ENCODE data around the gene NPC1. TPM values are rescaled to one million over a fixed set of nuclear protein-coding genes. Genes with fewer than 3 reads are reported as not detected.

NPC1 gene
- polyA plus RNA-seq, 1 donor (not counting 4 experiments of a cell fraction or from before 2014, with no cell fraction given): 49.9 TPM

- DNase-seq (ENCODE audit: low read depth, low spot score) (no peak), FAIRE-seq (no peak)
- Histone ChIP-seq H3K27me3 (ENCODE audit: control insufficient read depth, extremely low read depth, insufficient read depth, low read length) (no peaks in the 10 kb centered on the region), H3K9me1 (ENCODE audit: control insufficient read depth, extremely low read depth, insufficient read depth, low read length) (no peaks in the 10 kb centered on the region), H3K79me2 (ENCODE audit: control insufficient read depth, insufficient read depth, low read length) (no peaks in the 10 kb centered on the region), H3K9me3 (ENCODE audit: control insufficient read depth, low read depth, low read length) (no peaks in the 10 kb centered on the region), H2AFZ (ENCODE audit: control insufficient read depth, low read length) (no peak overlapping the region), H3K4me2 (ENCODE audit: control insufficient read depth, extremely low read depth, insufficient read depth, low read depth, low read length) (peak overlapping the region; percentile 8), H3K4me3 (ENCODE audit: control insufficient read depth in 2 of 3, extremely low read depth in 1 of 3, insufficient read depth in 2 of 3, low read depth in 1 of 3, low read length in 3 of 3) (no peak overlapping the region), H3K27ac (ENCODE audit: control insufficient read depth, insufficient read depth, low read length) (no peak overlapping the region), H4K20me1 (ENCODE audit: control insufficient read depth, extremely low read depth, insufficient read depth, low read length) (no peaks in the 10 kb centered on the region), H3K4me1 (ENCODE audit: control insufficient read depth, extremely low read depth, insufficient read depth, low read length) (peaks cover 23% of the 10 kb centered on the region), H3K36me3 (ENCODE audit: control insufficient read depth in 2 of 2, extremely low read depth in 1 of 2, insufficient read depth in 2 of 2, low read length in 2 of 2) (no peaks in the 10 kb centered on the region), H3K9ac (ENCODE audit: control insufficient read depth, extremely low read depth, insufficient read depth, low read length) (no peak overlapping the region)
- dilution Hi-C loops (cut with MboI; ENCODE audit: extremely low pct_ligation_motif_present, low sequenced_read_pairs): no loop called here
- no peak for TF ChIP-seq CTCF (optimal IDR thresholded peaks at IDR 0.05 in 1 of 3, IDR thresholded peaks at IDR 0.05 in 1 of 3, conservative IDR thresholded peaks at IDR 0.05 in 1 of 3; ENCODE audit: extremely low read depth in 1 of 3, insufficient read depth in 2 of 3, low read length in 3 of 3)
Measured at GRCh38 chr18:23626451-23627279, 40.4 kb upstream of the NPC1 start.

GRCh38 chr18:23623040-23623439 lies 36.7 kb upstream of the NPC1 start:
- DNase-seq (ENCODE audit: low read depth, low spot score): no peak
- H2AFZ ChIP-seq (ENCODE audit: control insufficient read depth, low read length): no peak overlapping the region
- no peak for TF ChIP-seq EZH2 (IDR thresholded peaks at IDR 0.05; ENCODE audit: low read length)
- TF ChIP-seq CTCF (optimal IDR thresholded peaks at IDR 0.05 in 1 of 3, IDR thresholded peaks at IDR 0.05 in 1 of 3, conservative IDR thresholded peaks at IDR 0.05 in 1 of 3; ENCODE audit: extremely low read depth in 1 of 3, insufficient read depth in 2 of 3, low read length in 3 of 3): no peak
- FAIRE-seq: no peak
- H3K36me3 ChIP-seq (ENCODE audit: control insufficient read depth in 2 of 2, extremely low read depth in 1 of 2, insufficient read depth in 2 of 2, low read length in 2 of 2): no peaks in the 10 kb centered on the region
- H3K4me1 ChIP-seq (ENCODE audit: control insufficient read depth, extremely low read depth, insufficient read depth, low read length): peaks cover 28% of the 10 kb centered on the region
- H3K9me3 ChIP-seq (ENCODE audit: control insufficient read depth, low read depth, low read length): no peaks in the 10 kb centered on the region
- dilution Hi-C loops (cut with MboI; ENCODE audit: extremely low pct_ligation_motif_present, low sequenced_read_pairs): no loop called here
- H3K79me2 ChIP-seq (ENCODE audit: control insufficient read depth, insufficient read depth, low read length): no peaks in the 10 kb centered on the region
- H3K9me1 ChIP-seq (ENCODE audit: control insufficient read depth, extremely low read depth, insufficient read depth, low read length): no peaks in the 10 kb centered on the region
- H3K4me2 ChIP-seq (ENCODE audit: control insufficient read depth, extremely low read depth, insufficient read depth, low read depth, low read length): no peak overlapping the region
- H3K4me3 ChIP-seq (ENCODE audit: control insufficient read depth in 2 of 3, extremely low read depth in 1 of 3, insufficient read depth in 2 of 3, low read depth in 1 of 3, low read length in 3 of 3): no peak overlapping the region
- peaks cover 19% of the 10 kb centered on the region for H3K27me3 ChIP-seq (ENCODE audit: control insufficient read depth, extremely low read depth, insufficient read depth, low read length)
- no peak overlapping the region for H3K9ac ChIP-seq (ENCODE audit: control insufficient read depth, extremely low read depth, insufficient read depth, low read length)
- no peak overlapping the region for H3K27ac ChIP-seq (ENCODE audit: control insufficient read depth, insufficient read depth, low read length)
- no peaks in the 10 kb centered on the region for H4K20me1 ChIP-seq (ENCODE audit: control insufficient read depth, extremely low read depth, insufficient read depth, low read length)
